ENCODE results near the gene PLCL1.
A peak's percentile ranks its signal among the peaks of the same experiment; 100 is the strongest.

- TF ChIP-seq, protein P1, sequence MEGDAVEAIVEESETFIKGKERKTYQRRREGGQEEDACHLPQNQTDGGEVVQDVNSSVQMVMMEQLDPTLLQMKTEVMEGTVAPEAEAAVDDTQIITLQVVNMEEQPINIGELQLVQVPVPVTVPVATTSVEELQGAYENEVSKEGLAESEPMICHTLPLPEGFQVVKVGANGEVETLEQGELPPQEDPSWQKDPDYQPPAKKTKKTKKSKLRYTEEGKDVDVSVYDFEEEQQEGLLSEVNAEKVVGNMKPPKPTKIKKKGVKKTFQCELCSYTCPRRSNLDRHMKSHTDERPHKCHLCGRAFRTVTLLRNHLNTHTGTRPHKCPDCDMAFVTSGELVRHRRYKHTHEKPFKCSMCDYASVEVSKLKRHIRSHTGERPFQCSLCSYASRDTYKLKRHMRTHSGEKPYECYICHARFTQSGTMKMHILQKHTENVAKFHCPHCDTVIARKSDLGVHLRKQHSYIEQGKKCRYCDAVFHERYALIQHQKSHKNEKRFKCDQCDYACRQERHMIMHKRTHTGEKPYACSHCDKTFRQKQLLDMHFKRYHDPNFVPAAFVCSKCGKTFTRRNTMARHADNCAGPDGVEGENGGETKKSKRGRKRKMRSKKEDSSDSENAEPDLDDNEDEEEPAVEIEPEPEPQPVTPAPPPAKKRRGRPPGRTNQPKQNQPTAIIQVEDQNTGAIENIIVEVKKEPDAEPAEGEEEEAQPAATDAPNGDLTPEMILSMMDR (conservative IDR thresholded peaks at IDR 0.05): peak; percentile 64
- no peak for TF ChIP-seq EZH2 (IDR thresholded peaks at IDR 0.05; ENCODE audit: low read depth)
These were observed 8.8 kb downstream of the PLCL1 start for GRCh38 chr2:197813093-197813787.

Data from PC-9 (cell line).